Measurements from ENCODE around the gene TMEM86B.

DNA sequence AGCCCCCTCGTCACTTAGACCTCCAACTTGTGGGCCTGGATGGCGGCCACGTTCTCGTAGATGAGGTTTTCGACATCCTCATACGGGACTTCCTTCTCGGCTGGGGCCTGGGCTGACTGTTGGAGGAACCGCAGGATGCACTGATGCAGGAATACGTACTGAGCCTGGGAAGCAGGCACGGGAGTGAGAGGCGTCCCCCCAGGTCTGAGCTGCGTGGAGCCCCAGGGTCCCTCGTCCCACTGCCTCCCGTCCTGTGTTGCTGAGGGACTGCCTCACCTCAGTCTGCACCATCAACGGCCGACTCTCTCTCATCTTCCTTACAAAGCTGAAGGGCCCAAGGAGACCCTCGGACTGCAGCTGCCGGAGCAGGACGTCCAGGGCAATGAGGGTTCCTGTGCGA is 46.8 kb downstream of the TMEM86B start:
- TF ChIP-seq, protein P1, sequence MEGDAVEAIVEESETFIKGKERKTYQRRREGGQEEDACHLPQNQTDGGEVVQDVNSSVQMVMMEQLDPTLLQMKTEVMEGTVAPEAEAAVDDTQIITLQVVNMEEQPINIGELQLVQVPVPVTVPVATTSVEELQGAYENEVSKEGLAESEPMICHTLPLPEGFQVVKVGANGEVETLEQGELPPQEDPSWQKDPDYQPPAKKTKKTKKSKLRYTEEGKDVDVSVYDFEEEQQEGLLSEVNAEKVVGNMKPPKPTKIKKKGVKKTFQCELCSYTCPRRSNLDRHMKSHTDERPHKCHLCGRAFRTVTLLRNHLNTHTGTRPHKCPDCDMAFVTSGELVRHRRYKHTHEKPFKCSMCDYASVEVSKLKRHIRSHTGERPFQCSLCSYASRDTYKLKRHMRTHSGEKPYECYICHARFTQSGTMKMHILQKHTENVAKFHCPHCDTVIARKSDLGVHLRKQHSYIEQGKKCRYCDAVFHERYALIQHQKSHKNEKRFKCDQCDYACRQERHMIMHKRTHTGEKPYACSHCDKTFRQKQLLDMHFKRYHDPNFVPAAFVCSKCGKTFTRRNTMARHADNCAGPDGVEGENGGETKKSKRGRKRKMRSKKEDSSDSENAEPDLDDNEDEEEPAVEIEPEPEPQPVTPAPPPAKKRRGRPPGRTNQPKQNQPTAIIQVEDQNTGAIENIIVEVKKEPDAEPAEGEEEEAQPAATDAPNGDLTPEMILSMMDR (IDR thresholded peaks at IDR 0.05; ENCODE audit: low read depth, low read length, poor library complexity, severe bottlenecking): no peak
- TF ChIP-seq EZH2phosphoT487 (IDR thresholded peaks at IDR 0.05; ENCODE audit: borderline replicate concordance, low read length): no peak
